ENCODE measurements around the gene PTPN9. TPM values are rescaled to one million over a fixed set of nuclear protein-coding genes. Genes with fewer than 3 reads are reported as not detected.
"Not testable (repeated sequence)": the region's sequence is repeated elsewhere in the genome, so short reads cannot be mapped to it uniquely, and the experiment has no call there.

PTPN9 gene
- total RNA-seq, 4 donors from 2014 or later: 5.6 to 33.0 (median 18.9) TPM

- DNase-seq: peak; percentile 98
- H3K36me3 ChIP-seq: no peaks in the 10 kb centered on the region
- H3K4me1 ChIP-seq: peaks cover 6 to 7% of the 10 kb centered on the region in 2 donors
- TF ChIP-seq POLR2A (IDR thresholded peaks at IDR 0.05) (no peak), CTCF (IDR thresholded peaks at IDR 0.05) (peak in 1 of 4 experiments; percentile 10)
- intact Hi-C loops (cut with DNase I; ENCODE audit: low total_unique reads): no loop called here
- H3K9me3 ChIP-seq: no peaks in the 10 kb centered on the region
- no peaks in the 10 kb centered on the region for H3K27me3 ChIP-seq
- H3K27ac ChIP-seq: peak overlapping the region; percentile 99 to 100
- peak overlapping the region; percentile 83 to 97 for H3K4me3 ChIP-seq
Observed at GRCh38 chr15:75450307-75451201, 128.6 kb downstream of the PTPN9 start.

- peak overlapping the region; percentile 83 to 97 for H3K4me3 ChIP-seq
- H3K27me3 ChIP-seq: no peaks in the 10 kb centered on the region
- H3K27ac ChIP-seq: peak overlapping the region; percentile 99 to 100
- H3K4me1 ChIP-seq: peaks cover 6 to 7% of the 10 kb centered on the region in 2 donors
- intact Hi-C loops (cut with DNase I; ENCODE audit: low total_unique reads): no loop called here
- DNase-seq: peak in 1 of 2 donors; percentile 23
- no peaks in the 10 kb centered on the region for H3K36me3 ChIP-seq
- TF ChIP-seq POLR2A (IDR thresholded peaks at IDR 0.05): no peak
- TF ChIP-seq CTCF (IDR thresholded peaks at IDR 0.05): no peak
- H3K9me3 ChIP-seq: no peaks in the 10 kb centered on the region
Observed at GRCh38 chr15:75449585-75450306, 129.4 kb downstream of the PTPN9 start.

GRCh38 chr15:75448171-75448570 is 130.9 kb downstream of the PTPN9 start:
- H3K4me1 ChIP-seq; H3K27ac ChIP-seq; H3K4me3 ChIP-seq; DNase-seq; intact Hi-C loops (cut with DNase I; ENCODE audit: low total_unique reads); H3K27me3 ChIP-seq; H3K9me3 ChIP-seq; H3K36me3 ChIP-seq: not testable (repeated sequence)

GRCh38 chr15:75446151-75446550 is 133.0 kb downstream of the PTPN9 start:
- H3K4me1 ChIP-seq: peaks cover 7 to 10% of the 10 kb centered on the region in 2 donors
- no peak overlapping the region for H3K27ac ChIP-seq
- no peak for TF ChIP-seq CTCF (IDR thresholded peaks at IDR 0.05)
- no peak for TF ChIP-seq POLR2A (IDR thresholded peaks at IDR 0.05)
- intact Hi-C loops (cut with DNase I; ENCODE audit: low total_unique reads): no loop called here
- no peak for DNase-seq
- H3K9me3 ChIP-seq: no peaks in the 10 kb centered on the region
- no peak overlapping the region for H3K4me3 ChIP-seq
- H3K27me3 ChIP-seq: no peaks in the 10 kb centered on the region
- no peaks in the 10 kb centered on the region for H3K36me3 ChIP-seq

GRCh38 chr15:75445324-75445723 is 133.8 kb downstream of the PTPN9 start:
- H3K9me3 ChIP-seq; H3K27me3 ChIP-seq; H3K27ac ChIP-seq; intact Hi-C loops (cut with DNase I; ENCODE audit: low total_unique reads); H3K36me3 ChIP-seq; DNase-seq; H3K4me1 ChIP-seq; H3K4me3 ChIP-seq: not testable (repeated sequence)

- H3K9me3 ChIP-seq; H3K4me3 ChIP-seq; H3K27me3 ChIP-seq; intact Hi-C loops (cut with DNase I; ENCODE audit: low total_unique reads); DNase-seq; H3K36me3 ChIP-seq; H3K27ac ChIP-seq; H3K4me1 ChIP-seq: not testable (repeated sequence)
Observed at GRCh38 chr15:75443972-75444453, 135.1 kb downstream of the PTPN9 start.
